Caco-2 (cell line): ENCODE results near the gene ST8SIA3. TPM values are rescaled to one million over a fixed set of nuclear protein-coding genes. Genes with fewer than 3 reads are reported as not detected.

Source experiments
- BruUV-seq: library from RNA; stranded (reverse); fragments of 400-500 nt; replicated peaks from 2 replicates; lab custom pipeline; 2021; lab: Mats Ljungman, UMichigan
- CTCF ChIA-PET: fragments of 300-600 bp; sonication (Branson Sonifier 250); formaldehyde crosslinking; loops from one replicate; lab custom pipeline; 2022; ENCODE audit warnings: antibody characterized with exemption; lab: Charles Lee
- POLR2A ChIA-PET: fragments of 300-600 bp; sonication (Branson Sonifier 250); formaldehyde crosslinking; loops from one replicate; lab custom pipeline; 2022; ENCODE audit warnings: antibody characterized with exemption; lab: Charles Lee
- DNase-seq, 2 experiments: peaks; one replicate each; pipeline versions ENCODE4 v3.0.0 to v3.0.0-alpha.2; 2020 to 2022
- H3K27me3 ChIP-seq: replicated peaks from 2 replicates; pipeline ENCODE4 v1.6.0; 2011; ENCODE audit warnings: low read length; ENCODE audit not compliant: control insufficient read depth, insufficient read depth
- H3K36me3 ChIP-seq: 2 replicates; pipeline ENCODE4 v1.5.1; 2011; ENCODE audit warnings: low read length; ENCODE audit not compliant: control insufficient read depth, insufficient read depth
- H3K4me1 ChIP-seq: fragments of 250-450 bp; sonication (Bioruptor Pico); 2 replicates; pipeline ENCODE4 v1.5.1; 2020; ENCODE audit warnings: mild to moderate bottlenecking
- H3K4me3 ChIP-seq: 2 replicates; pipeline ENCODE4 v1.5.1; 2011; ENCODE audit warnings: low read depth, mild to moderate bottlenecking, control low read depth, low read length
- H3K9me3 ChIP-seq: fragments of 250-450 bp; sonication (Bioruptor Pico); 2 replicates; pipeline ENCODE4 v1.5.1; 2020; ENCODE audit warnings: mild to moderate bottlenecking, moderate library complexity
- H3K27ac Mint-ChIP-seq: one replicate; pipeline ENCODE4 v1.8.0; 2022; ENCODE audit warnings: mixed read lengths; ENCODE audit not compliant: unreplicated experiment
- H3K27me3 Mint-ChIP-seq: one replicate; pipeline ENCODE4 v1.8.0; 2022; ENCODE audit warnings: mixed read lengths; ENCODE audit not compliant: insufficient read depth, unreplicated experiment
- H3K36me3 Mint-ChIP-seq: one replicate; pipeline ENCODE4 v1.8.0; 2022; ENCODE audit warnings: mild to moderate bottlenecking, mixed read lengths; ENCODE audit not compliant: insufficient read depth, unreplicated experiment
- H3K4me1 Mint-ChIP-seq: one replicate; pipeline ENCODE4 v1.8.0; 2022; ENCODE audit warnings: low read depth, mixed read lengths; ENCODE audit not compliant: unreplicated experiment
- H3K4me3 Mint-ChIP-seq: one replicate; pipeline ENCODE4 v1.8.0; 2022; ENCODE audit warnings: mild to moderate bottlenecking, moderate library complexity, mixed read lengths; ENCODE audit not compliant: unreplicated experiment
- H3K9me3 Mint-ChIP-seq: one replicate; pipeline ENCODE4 v1.8.0; 2022; ENCODE audit warnings: mixed read lengths; ENCODE audit not compliant: unreplicated experiment
- intact Hi-C: fragments of 100-400 bp; cut with micrococcal nuclease; formaldehyde crosslinking; loops from one replicate; pipeline ENCODE4 v1.10.0; 2022; ENCODE audit not compliant: unreplicated experiment
- total RNA-seq: library from RNA; stranded (reverse); gene quantifications from 2 replicates; pipeline ENCODE4 v1.2.3, GENCODE V29; 2022
- TF ChIP-seq, protein P1 (sequence below), 2 experiments: fragments of 200-600 bp in 1 of 2; IDR thresholded peaks; 1 replicate in 1 of 2; 2 replicates in 1 of 2; pipeline versions ENCODE4 v1.5.1 to v1.8.0; 2011 to 2022; ENCODE audit warnings: antibody characterized with exemption in 1 of 2, control low read depth in 1 of 2, inconsistent platforms in 1 of 2, low read depth in 1 of 2, low read length in 1 of 2, mild to moderate bottlenecking in 1 of 2, moderate library complexity in 1 of 2; ENCODE audit not compliant: insufficient read depth in 1 of 2, severe bottlenecking in 1 of 2, unreplicated experiment in 1 of 2

Gene ST8SIA3
- total RNA-seq, 1 experiment from 2014 or later: not detected

DNA sequence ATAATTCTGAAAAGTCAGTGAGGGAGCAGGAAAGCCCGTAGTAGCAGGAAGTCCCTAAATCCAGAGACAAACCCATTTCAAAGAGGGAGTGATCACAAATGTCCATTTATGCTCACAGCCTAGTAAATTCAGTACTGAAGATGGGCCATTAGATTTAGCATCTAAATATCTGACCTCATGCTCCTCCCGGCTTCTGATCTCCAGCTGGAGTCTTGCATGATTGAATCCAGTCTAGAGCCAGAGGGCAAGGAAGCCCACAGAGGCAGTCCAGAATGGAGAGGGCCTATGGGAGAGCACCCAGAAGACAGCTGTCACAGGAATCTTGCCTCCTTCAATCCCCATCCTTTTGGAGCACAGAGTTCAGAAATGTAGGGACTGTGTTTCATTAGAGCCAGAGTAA is 16.0 kb upstream of the ST8SIA3 start:
- ChIA-PET CTCF (no interaction called here), POLR2A (no interaction called here)
- H3K27me3 ChIP-seq: no peaks in the 10 kb centered on the region
- no TSS peak for BruUV-seq
- no peaks in the 10 kb centered on the region for H3K9me3 ChIP-seq
- intact Hi-C loops: no loop called here
- H3K27ac Mint-ChIP-seq: no peak overlapping the region
- H3K36me3 Mint-ChIP-seq: no peaks in the 10 kb centered on the region
- H3K36me3 ChIP-seq: no peaks in the 10 kb centered on the region
- no peak for DNase-seq
- peaks cover 13% of the 10 kb centered on the region for H3K27me3 Mint-ChIP-seq
- no peaks in the 10 kb centered on the region for H3K9me3 Mint-ChIP-seq
- no peak overlapping the region for H3K4me3 Mint-ChIP-seq
- H3K4me1 Mint-ChIP-seq: no peaks in the 10 kb centered on the region
- no peak overlapping the region for H3K4me3 ChIP-seq
- TF ChIP-seq, protein P1, sequence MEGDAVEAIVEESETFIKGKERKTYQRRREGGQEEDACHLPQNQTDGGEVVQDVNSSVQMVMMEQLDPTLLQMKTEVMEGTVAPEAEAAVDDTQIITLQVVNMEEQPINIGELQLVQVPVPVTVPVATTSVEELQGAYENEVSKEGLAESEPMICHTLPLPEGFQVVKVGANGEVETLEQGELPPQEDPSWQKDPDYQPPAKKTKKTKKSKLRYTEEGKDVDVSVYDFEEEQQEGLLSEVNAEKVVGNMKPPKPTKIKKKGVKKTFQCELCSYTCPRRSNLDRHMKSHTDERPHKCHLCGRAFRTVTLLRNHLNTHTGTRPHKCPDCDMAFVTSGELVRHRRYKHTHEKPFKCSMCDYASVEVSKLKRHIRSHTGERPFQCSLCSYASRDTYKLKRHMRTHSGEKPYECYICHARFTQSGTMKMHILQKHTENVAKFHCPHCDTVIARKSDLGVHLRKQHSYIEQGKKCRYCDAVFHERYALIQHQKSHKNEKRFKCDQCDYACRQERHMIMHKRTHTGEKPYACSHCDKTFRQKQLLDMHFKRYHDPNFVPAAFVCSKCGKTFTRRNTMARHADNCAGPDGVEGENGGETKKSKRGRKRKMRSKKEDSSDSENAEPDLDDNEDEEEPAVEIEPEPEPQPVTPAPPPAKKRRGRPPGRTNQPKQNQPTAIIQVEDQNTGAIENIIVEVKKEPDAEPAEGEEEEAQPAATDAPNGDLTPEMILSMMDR (IDR thresholded peaks at IDR 0.05; ENCODE audit: insufficient read depth in 1 of 2, low read depth in 1 of 2, low read length in 1 of 2, severe bottlenecking in 1 of 2, unreplicated experiment in 1 of 2): no peak
- no peaks in the 10 kb centered on the region for H3K4me1 ChIP-seq

DNA sequence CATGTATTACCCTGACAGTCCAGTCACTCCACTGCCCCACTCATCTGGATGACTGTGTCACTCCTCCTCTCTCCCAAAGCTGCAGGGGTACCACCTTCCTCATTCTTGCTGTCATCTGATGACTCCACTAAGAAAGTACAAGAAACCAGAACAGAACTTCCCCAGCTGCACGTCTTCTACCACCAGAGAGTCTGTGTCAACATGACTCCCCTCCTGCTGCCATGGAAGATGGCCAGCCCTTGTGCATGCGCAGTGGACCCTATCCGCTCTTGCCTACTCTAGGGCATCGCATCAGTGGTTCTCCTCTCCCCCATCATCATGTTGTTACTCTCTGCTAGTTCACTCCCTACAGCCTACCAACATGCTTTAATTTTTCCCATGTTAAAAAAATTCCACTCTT is 14.5 kb upstream of the ST8SIA3 start:
- POLR2A ChIA-PET: no interaction called here
- H3K27ac Mint-ChIP-seq: no peak overlapping the region
- H3K4me3 Mint-ChIP-seq: no peak overlapping the region
- no peaks in the 10 kb centered on the region for H3K36me3 Mint-ChIP-seq
- H3K9me3 ChIP-seq: no peaks in the 10 kb centered on the region
- no peaks in the 10 kb centered on the region for H3K36me3 ChIP-seq
- peaks cover 20% of the 10 kb centered on the region for H3K27me3 Mint-ChIP-seq
- H3K4me1 Mint-ChIP-seq: no peaks in the 10 kb centered on the region
- no peaks in the 10 kb centered on the region for H3K4me1 ChIP-seq
- TF ChIP-seq, protein P1 (IDR thresholded peaks at IDR 0.05; ENCODE audit: insufficient read depth in 1 of 2, low read depth in 1 of 2, low read length in 1 of 2, severe bottlenecking in 1 of 2, unreplicated experiment in 1 of 2): no peak
- no peaks in the 10 kb centered on the region for H3K27me3 ChIP-seq
- H3K9me3 Mint-ChIP-seq: no peaks in the 10 kb centered on the region
- intact Hi-C loops: no loop called here
- no peak overlapping the region for H3K4me3 ChIP-seq
- BruUV-seq: no TSS peak
- no peak for DNase-seq
- CTCF ChIA-PET: no interaction called here

DNA sequence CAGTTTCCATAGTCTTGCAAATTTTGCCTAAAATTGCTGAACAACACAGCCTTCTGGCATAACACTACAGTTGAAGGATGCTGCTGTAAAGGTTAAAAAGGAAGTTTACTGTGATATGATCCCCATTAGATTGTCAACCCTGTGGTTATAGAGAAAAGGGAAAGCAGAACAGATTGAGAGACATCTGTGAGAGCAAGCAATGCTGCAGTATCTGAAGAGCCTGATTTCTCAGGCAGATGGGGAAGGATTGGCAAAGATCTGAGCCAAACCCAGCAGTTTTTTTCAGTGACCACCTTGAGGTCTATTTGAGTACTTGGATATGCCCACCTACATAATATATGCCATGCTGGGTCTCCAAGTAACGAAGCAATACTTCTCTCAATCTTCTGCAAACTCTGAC is 8.5 kb upstream of the ST8SIA3 start:
- ChIA-PET POLR2A (no interaction called here), CTCF (no interaction called here)
- Mint-ChIP-seq H3K36me3 (no peaks in the 10 kb centered on the region), H3K27ac (no peak overlapping the region), H3K4me1 (no peaks in the 10 kb centered on the region), H3K4me3 (no peak overlapping the region), H3K27me3 (peaks cover 22% of the 10 kb centered on the region), H3K9me3 (no peaks in the 10 kb centered on the region)
- BruUV-seq: no TSS peak
- intact Hi-C loops: no loop called here
- no peaks in the 10 kb centered on the region for H3K27me3 ChIP-seq
- H3K36me3 ChIP-seq: no peaks in the 10 kb centered on the region
- TF ChIP-seq, protein P1 (IDR thresholded peaks at IDR 0.05; ENCODE audit: insufficient read depth in 1 of 2, low read depth in 1 of 2, low read length in 1 of 2, severe bottlenecking in 1 of 2, unreplicated experiment in 1 of 2): no peak
- no peak overlapping the region for H3K4me3 ChIP-seq
- H3K9me3 ChIP-seq: no peaks in the 10 kb centered on the region
- no peaks in the 10 kb centered on the region for H3K4me1 ChIP-seq
- DNase-seq: no peak
